GM13976 (cell line): ENCODE data around the gene ATP13A2.
"Not testable (repeated sequence)": the region's sequence is repeated elsewhere in the genome, so short reads cannot be mapped to it uniquely, and the experiment has no call there.

Source experiments
- DNase-seq: peaks from one replicate; pipeline ENCODE4 v3.0.0; 2012; ENCODE audit warnings: low spot score
- in situ Hi-C: fragments of 300-500 bp; cut with MboI; formaldehyde crosslinking; loops from one replicate; pipeline ENCODE4 v1.12.0; 2022; ENCODE audit warnings: low sequenced_read_pairs, mixed read lengths, inconsistent platforms; ENCODE audit not compliant: unreplicated experiment
- TF ChIP-seq, protein P1 (sequence below): IDR thresholded peaks from 2 replicates; pipeline ENCODE4 v1.5.1; 2012; ENCODE audit warnings: borderline replicate concordance, mild to moderate bottlenecking; ENCODE audit not compliant: insufficient read depth; ENCODE audit errors: extremely low read depth, missing control alignments, control extremely low read depth

ATP13A2 gene

DNA sequence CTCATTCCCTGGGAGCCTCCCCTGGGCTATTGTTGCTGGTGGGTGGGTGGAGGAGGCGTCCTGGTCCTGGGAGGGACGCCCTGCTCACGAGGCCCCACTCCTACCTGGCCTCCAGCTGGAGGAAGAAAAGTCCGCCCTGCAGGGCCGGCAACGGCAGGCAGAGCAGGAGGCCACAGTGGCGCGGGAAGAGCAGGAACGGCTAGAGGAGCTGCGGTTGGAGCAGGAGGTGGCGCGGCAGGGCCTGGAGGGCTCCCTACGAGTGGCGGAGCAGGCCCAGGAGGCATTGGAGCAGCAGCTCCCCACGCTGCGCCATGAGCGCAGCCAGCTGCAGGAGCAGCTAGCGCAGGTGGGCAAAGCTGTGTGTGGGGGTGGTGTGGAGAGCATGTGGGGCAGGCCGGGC, 65.1 kb downstream of the ATP13A2 start:
- TF ChIP-seq, protein P1, sequence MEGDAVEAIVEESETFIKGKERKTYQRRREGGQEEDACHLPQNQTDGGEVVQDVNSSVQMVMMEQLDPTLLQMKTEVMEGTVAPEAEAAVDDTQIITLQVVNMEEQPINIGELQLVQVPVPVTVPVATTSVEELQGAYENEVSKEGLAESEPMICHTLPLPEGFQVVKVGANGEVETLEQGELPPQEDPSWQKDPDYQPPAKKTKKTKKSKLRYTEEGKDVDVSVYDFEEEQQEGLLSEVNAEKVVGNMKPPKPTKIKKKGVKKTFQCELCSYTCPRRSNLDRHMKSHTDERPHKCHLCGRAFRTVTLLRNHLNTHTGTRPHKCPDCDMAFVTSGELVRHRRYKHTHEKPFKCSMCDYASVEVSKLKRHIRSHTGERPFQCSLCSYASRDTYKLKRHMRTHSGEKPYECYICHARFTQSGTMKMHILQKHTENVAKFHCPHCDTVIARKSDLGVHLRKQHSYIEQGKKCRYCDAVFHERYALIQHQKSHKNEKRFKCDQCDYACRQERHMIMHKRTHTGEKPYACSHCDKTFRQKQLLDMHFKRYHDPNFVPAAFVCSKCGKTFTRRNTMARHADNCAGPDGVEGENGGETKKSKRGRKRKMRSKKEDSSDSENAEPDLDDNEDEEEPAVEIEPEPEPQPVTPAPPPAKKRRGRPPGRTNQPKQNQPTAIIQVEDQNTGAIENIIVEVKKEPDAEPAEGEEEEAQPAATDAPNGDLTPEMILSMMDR: no peak
- DNase-seq: no peak
- in situ Hi-C loops: no loop called here

DNA sequence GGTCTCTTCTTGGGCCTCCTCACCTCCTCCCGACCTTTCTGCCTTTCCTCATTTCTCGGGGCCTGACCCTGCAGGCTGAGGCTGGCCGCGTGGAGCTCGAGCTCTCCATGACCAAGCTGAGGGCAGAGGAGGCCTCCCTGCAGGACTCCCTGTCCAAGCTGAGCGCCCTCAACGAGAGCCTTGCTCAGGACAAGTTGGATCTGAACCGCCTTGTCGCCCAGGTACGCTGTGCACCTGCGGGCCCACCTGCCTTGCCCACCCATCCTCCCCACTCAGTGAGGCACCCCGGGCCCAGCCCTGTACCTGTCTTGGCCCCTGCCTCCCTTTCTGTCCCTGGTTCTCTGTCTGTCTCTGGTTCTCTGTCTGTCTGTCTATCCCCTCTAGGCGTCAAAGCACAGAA, 65.5 kb downstream of the ATP13A2 start:
- in situ Hi-C loops: not testable (repeated sequence)

DNA sequence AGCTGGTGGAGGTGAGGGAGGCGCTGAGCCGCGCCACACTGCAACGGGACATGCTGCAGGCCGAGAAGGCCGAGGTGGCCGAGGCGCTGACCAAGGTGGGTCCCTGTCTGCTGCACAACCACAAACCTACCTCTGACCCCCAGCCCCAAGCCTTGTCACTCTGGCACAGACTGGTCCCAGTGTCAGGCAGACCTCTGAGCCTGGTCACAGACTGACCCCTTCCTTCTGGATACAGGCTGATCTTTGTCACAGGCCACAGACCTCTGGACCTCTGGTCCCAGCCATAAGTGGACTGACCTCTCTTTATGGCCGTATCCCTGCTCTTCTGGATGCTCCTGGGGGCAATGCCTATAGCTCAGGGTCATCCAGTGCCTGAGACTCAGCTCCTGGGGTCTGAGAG, 66.2 kb downstream of the ATP13A2 start:
- DNase-seq, in situ Hi-C loops: not testable (repeated sequence)

More for the DNA sequence above, 65.5 kb downstream of the ATP13A2 start:
- DNase-seq: not testable (repeated sequence)

DNA sequence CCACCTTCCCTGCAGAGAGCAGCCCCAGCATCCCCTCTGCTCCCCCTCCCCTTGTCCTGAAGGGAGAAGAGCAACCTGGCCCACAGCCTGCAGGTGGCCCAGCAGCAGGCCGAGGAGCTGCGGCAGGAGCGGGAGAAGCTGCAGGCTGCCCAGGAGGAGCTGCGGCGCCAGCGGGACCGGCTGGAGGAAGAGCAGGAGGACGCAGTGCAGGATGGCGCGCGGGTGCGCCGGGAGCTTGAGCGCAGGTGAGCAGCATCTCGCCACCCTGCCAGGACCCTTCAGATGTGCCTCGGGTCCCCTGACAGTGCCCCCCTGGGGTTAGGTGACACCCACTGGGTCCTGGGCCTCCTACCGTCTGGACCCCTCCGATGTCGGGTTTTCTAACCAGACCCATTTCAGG, 67.7 kb downstream of the ATP13A2 start:
- TF ChIP-seq, protein P1: no peak
- in situ Hi-C loops: loop anchor here (5.0 kb wide), 1 partner anchor 322 kb away; no protein-coding TSS in a partner anchor
- no peak for DNase-seq

DNA sequence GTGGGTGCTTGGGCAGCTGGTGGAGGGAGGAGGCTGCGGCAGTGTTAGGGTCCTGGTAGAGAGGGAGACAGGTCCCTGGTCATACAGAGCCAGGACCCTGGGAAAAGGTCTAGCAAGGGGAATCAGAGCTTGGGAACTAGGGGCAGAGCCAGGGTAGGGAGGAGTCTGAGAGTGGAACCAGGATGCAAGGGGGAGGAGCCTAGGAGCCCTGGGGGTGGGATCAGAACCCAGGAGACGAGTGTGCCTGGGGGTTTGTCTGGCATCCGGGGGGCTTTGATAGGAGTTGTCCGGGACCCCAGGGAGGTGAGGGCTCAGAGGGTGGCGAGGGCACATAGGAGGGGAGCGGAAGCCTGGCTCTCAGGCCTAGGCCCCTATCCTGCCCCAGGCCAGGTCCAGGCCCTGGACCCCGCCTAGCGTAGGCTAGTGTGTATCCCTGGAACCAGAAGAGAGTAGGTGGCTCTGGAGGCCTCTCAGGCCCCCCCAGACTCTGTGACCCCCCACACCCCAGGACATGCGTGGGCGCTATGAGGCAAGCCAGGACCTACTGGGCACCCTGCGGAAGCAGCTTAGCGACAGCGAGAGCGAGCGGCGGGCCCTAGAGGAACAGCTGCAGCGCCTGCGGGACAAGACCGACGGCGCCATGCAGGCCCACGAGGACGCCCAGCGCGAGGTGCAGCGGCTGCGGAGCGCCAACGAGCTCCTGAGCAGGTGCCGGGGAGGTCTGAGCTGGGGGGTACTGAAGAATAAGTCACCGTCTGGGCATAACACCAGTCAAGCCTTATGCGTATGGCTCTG, 72.1 kb downstream of the ATP13A2 start:
- not testable (repeated sequence) for DNase-seq
- in situ Hi-C loops: loop anchor here (5.0 kb wide), 1 partner anchor 317 kb away; no protein-coding TSS in a partner anchor

DNA sequence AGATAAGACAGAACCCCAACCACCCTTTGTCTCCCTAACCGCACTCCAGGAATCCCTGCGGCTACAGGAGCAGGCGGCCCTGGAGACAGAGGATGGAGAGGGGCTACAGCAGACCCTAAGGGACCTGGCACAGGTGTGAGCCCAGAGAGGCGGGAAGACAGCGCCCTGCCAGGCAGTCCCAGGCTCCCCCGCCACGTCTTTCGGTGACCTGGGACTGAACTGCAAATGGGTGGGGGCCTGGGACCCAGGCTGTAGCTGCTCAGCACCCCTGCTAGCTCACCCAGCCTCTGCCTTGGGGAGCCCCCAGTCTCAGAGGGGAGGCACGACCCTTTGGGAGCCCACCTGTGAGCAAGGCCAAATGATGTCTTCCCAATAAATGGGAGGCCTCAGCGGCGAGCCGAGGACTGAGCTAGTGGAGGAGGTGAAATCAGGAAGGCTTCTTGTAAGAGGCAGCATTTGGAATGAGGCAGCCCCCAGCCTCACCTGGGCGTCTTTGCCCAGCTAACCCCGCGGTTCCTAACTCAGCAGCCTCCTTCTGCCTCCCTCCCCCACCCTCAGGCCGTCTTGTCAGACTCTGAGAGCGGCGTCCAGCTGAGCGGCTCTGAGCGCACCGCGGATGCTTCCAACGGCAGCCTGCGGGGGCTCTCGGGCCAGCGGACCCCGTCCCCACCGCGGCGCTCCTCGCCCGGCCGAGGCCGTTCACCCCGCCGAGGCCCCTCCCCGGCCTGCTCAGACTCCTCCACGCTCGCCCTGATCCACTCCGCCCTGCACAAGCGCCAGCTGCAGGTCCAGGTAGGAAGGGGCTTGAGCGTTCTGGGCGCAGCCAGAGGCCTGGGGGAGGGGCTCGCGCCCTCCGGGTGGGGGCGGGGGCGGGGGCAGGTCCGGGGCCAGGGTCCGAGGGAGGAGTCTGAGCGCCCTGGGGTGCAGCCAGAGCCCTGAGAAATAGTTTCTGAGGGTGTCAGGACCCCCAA, 73.1 kb downstream of the ATP13A2 start:
- TF ChIP-seq, protein P1: no peak
- DNase-seq: no peak
- in situ Hi-C loops: no loop called here

DNA sequence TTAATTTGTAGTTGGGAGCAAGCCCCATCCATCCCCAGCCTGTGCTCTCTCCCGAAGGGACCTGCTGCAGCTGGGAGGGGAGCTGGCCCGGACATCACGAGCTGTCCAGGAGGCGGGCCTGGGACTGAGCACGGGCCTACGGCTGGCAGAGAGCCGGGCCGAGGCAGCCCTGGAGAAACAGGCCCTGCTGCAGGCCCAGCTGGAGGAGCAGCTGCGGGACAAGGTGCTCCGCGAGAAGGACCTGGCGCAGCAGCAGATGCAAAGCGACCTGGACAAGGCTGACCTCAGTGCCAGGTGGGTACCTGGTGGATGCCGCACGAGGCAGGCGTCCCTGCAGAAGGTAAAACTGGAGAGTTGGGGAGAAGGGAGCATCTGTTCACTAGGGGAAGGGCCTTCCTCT, 75.1 kb downstream of the ATP13A2 start:
- in situ Hi-C loops: not testable (repeated sequence)

More for the DNA sequence above, 75.1 kb downstream of the ATP13A2 start:
- DNase-seq: not testable (repeated sequence)
